GM23338 (cell line): ENCODE measurements around the gene SLU7.

Experiments
- CREB1 ChIP-seq: fragments of 250-450 bp; sonication (Bioruptor Pico); IDR thresholded peaks from 2 replicates; pipeline ENCODE4 v1.5.0; 2020; ENCODE audit warnings: low read depth, mild to moderate bottlenecking, moderate library complexity
- CTCF ChIP-seq, 2 experiments: fragments of 200-600 bp in 1 of 2; sonication (generic) in 1 of 2; conservative IDR thresholded peaks; 2 replicates each; pipeline versions ENCODE4 v1.5.1 to v1.6.1; 2016 to 2017; ENCODE audit warnings: antibody characterized with exemption in 2 of 2, low read depth in 2 of 2, mild to moderate bottlenecking in 2 of 2, moderate library complexity in 1 of 2
- ETS1 ChIP-seq: IDR thresholded peaks from 2 replicates; pipeline ENCODE4 v1.6.1; 2016; ENCODE audit warnings: antibody characterized with exemption
- EZH2 ChIP-seq: fragments of 200-600 bp; sonication (generic); IDR thresholded peaks from one replicate; pipeline ENCODE4 v1.8.0; 2017; ENCODE audit warnings: antibody characterized with exemption, mild to moderate bottlenecking, low read depth; ENCODE audit not compliant: unreplicated experiment
- EZH2phosphoT487 ChIP-seq: fragments of 200-600 bp; sonication (generic); IDR thresholded peaks from one replicate; pipeline ENCODE4 v1.8.1; 2018; ENCODE audit warnings: antibody characterized with exemption; ENCODE audit not compliant: unreplicated experiment
- JUNB ChIP-seq: IDR thresholded peaks from one replicate; pipeline ENCODE4 v1.6.1; 2016; ENCODE audit warnings: antibody characterized with exemption; ENCODE audit not compliant: unreplicated experiment
- POLR2AphosphoS5 ChIP-seq: IDR thresholded peaks from 2 replicates; pipeline ENCODE4 v1.6.1; 2016; ENCODE audit warnings: antibody characterized with exemption, low read depth
- REST ChIP-seq: IDR thresholded peaks from one replicate; pipeline ENCODE4 v1.6.1; 2018; ENCODE audit warnings: antibody characterized with exemption; ENCODE audit not compliant: unreplicated experiment
- STAT1 ChIP-seq: IDR thresholded peaks from one replicate; pipeline ENCODE4 v1.6.1; 2016; ENCODE audit warnings: antibody characterized with exemption; ENCODE audit not compliant: unreplicated experiment
- ZNF114 ChIP-seq: fragments of 250-450 bp; sonication (Bioruptor Pico); IDR thresholded peaks from 2 replicates; pipeline ENCODE4 v1.5.0; 2020; ENCODE audit warnings: mild to moderate bottlenecking, moderate library complexity
- ZNF331 ChIP-seq: fragments of 250-450 bp; sonication (Bioruptor Pico); IDR thresholded peaks from 2 replicates; pipeline ENCODE4 v1.5.0; 2020; ENCODE audit warnings: low read depth, mild to moderate bottlenecking, moderate library complexity
- ZNF462 ChIP-seq: fragments of 250-450 bp; sonication (Bioruptor Pico); IDR thresholded peaks from 2 replicates; pipeline ENCODE4 v1.5.0; 2020; ENCODE audit warnings: mild to moderate bottlenecking, moderate library complexity

GRCh38 chr5:160359242-160359641, 59.6 kb downstream of the SLU7 start:
- TF ChIP-seq POLR2AphosphoS5 = no peak
- no peak for TF ChIP-seq CREB1 (CRISPR knock-in tag)
- TF ChIP-seq EZH2phosphoT487 = no peak
- no peak for TF ChIP-seq ETS1
- TF ChIP-seq CTCF (conservative IDR thresholded peaks at IDR 0.05; ENCODE audit: low read depth in 2 of 2) = no peak
- no peak for TF ChIP-seq REST
- no peak for TF ChIP-seq EZH2
- TF ChIP-seq JUNB = no peak
- TF ChIP-seq ZNF114 (CRISPR knock-in tag) = no peak
- no peak for TF ChIP-seq ZNF462
- no peak for TF ChIP-seq ZNF331 (CRISPR knock-in tag)
- TF ChIP-seq STAT1 = no peak
